Activated T-cell treated with anti-CD3 and anti-CD28 coated beads for 24 hours (primary cell): ENCODE measurements around the gene F2R.
"Not testable (repeated sequence)": the region's sequence is repeated elsewhere in the genome, so short reads cannot be mapped to it uniquely, and the experiment has no call there.

Experiments used
- DNase-seq: peaks from one replicate; pipeline ENCODE4 v3.0.0-alpha.2; 2020; ENCODE audit warnings: low read depth

The F2R gene

DNA sequence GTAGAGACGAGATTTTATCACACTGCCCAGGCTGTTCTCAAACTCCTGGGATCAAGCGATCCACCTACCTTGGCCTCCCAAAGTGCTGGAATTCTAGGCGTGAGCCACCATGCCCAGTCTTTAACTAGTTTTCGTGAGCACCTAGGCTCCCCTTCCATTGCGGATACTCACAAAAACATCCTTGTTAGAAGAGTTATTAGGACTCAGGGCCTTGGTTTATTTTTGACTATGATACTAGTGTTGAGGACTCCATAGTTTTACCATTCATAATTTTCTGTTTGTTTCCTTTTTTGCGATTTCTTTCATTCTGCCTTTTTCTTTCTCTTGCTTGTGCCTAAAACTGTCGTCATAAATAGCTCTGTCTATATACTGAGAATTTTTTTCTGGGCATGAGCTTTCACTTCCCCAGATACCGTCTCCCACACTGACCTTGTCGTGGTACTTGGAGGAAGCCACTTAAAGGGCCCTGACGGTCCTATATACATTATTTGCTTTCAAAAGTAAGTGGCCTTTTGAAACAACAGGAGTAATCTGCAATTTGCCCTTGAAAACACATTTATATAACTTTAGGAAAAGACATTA, 5.2 kb downstream of the F2R start:
- no peak for DNase-seq

DNA sequence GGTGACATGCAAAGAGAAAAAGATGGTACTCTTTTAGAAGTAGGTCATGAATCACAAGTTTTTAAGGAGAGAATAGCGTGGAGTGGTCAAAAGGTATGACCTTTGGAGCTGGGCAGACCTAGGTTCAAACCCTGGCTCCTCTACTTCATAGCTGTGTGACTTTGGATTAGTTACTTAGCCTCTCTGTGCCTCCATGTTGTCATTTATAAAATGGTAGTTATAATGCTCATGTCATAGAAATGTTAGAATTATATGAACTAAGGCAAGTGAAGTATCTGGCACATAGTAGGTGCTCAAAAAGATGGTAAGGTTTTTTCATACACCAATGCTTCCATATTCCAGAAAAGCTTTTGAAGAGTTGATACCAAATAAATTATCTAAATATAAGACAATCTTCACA, 7.3 kb downstream of the F2R start:
- no peak for DNase-seq

- no peak for DNase-seq
Observed at GRCh38 chr5:76723906-76724305, 8.0 kb downstream of the F2R start.

DNA sequence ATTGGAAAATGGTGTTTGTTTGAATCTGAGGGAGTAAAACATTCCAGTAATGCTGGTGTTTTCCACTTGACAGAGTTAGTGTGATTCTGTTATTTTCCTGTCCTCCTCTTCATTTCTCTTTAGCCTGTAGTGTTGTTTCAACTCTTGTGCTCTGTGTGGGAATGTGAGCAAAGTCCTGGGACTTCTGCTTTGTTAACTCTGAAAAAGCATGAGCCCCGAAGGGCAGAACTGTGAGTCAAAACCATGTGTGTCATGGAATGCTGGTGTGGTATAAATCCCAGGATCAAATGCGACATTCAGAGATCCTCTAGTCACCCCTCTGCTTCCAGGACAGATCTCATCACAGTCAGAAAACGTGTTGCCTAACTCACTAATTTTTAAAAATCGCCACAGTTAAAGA, 8.9 kb downstream of the F2R start:
- no peak for DNase-seq

DNA sequence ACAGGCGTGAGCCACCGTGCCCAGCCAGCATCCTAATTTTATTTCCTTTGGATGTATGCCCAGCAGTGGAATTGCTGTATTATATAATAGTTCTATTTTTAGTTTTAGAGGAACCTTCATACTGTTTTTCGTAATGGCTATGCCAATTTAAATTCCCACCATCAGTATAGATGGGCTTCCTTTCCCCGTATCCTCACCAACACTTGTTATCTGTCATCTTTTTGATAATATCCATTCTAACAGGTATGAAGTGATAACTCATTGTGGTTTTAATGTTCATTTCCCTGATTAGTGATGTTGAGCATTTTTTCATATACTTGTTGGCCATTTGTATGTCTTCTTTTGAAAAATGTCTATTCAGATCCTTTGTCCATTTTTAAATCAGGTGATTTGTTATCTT, 13.0 kb downstream of the F2R start:
- DNase-seq = no peak

- no peak for DNase-seq
Observed at GRCh38 chr5:76729373-76730290, 13.7 kb downstream of the F2R start.

- no peak for DNase-seq
Observed at GRCh38 chr5:76732405-76733048, 16.6 kb downstream of the F2R start.

DNA sequence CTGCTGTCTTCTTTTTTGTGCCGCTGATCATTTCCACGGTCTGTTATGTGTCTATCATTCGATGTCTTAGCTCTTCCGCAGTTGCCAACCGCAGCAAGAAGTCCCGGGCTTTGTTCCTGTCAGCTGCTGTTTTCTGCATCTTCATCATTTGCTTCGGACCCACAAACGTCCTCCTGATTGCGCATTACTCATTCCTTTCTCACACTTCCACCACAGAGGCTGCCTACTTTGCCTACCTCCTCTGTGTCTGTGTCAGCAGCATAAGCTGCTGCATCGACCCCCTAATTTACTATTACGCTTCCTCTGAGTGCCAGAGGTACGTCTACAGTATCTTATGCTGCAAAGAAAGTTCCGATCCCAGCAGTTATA, 17.1 kb downstream of the F2R start:
- no peak for DNase-seq

DNA sequence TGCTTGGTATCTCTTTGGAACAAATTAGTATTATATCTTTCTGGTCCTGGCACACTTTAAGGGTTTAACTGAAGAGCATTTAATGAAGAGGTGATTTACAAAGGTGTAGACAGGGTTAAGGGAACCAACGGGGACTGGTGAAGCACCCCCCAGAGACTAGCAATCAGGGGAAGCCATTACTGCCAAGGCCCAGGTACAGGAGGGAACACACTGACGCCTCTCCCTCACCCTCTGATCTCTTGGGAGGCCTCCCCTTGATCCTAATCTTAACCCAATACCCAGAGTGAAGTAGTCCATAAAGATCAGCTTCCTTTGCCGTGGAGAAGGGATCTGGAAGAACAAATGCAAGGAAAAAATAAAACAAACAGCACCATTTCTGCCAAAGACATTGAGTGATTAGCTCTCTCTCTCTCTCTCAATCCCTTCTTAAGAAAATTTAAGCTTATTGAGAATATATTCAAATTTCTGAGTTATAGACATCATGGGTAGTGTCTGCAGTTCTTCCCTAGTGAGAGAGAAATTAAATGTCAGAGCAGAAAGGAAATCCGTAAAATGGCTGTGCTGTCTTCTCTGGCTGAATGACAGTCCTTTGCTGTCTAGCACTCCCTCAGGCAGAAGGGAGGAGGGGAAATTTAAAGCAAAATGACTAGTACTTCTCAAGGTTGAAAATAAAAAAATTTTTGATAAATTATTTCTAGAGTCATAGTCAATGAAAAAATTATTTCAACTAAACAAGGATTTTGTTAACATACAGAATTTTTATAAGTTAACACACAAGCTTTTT, 20.0 kb downstream of the F2R start:
- DNase-seq = no peak

- DNase-seq = no peak
Observed at GRCh38 chr5:76736679-76737556, 21.0 kb downstream of the F2R start.

DNA sequence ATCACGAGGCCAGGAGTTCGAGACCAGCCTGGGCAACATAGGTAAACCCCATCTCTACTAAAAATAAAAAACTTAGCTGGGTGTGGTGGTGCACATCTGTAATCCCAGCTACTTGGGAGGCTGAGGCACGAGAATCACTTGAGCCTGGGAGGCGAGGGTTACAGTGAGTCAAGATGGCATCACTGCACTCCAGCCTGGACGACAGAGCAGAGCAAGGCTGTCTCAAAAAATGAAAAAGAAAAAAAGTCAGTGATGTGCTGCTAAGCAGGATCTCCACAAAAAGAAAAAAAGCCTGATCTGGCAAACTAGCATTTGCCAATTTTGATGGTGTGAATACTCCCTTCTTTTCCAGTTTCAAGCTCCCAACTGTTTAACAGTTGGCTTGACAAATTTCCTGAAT, 21.9 kb downstream of the F2R start:
- no peak for DNase-seq

- not testable (repeated sequence) for DNase-seq
Observed at GRCh38 chr5:76741506-76741905, 25.6 kb downstream of the F2R start.

DNA sequence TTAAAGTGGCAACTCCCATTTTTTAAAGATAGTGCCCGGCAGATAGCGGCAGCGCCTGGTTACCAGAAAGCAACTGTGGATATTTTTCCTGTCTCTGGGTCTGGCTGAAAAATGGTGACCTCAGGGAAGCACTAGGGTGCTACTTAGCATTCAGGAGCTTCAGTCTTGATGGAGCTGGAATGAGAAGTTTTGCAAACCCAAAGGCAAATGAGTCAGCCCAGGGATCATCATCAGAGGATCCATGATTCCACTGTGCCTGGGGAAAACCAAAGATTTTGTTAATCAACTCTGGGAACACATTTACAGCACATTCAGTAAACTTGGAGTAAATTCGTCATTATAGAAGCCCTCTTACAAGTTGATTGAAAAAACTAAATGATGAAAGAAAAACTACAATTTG, 26.7 kb downstream of the F2R start:
- no peak for DNase-seq

DNA sequence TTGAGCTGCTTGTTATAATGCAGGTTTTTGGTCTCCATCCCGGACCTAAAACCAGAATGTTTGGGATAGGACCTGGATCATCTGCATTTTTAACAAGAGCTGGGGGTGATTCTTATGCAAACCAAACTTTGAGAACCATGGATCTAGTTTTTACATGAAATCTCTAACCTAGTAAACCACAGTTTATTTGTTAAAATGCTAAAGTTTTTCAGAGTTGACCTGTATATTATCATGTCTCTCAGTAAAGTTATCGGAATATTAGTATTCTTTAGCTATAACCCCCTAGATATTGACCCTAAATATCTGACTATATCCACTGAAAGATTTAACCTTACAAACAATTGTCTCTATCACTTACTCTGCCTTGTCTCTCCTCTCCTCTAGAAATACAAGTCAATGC, 28.7 kb downstream of the F2R start:
- DNase-seq = no peak

DNA sequence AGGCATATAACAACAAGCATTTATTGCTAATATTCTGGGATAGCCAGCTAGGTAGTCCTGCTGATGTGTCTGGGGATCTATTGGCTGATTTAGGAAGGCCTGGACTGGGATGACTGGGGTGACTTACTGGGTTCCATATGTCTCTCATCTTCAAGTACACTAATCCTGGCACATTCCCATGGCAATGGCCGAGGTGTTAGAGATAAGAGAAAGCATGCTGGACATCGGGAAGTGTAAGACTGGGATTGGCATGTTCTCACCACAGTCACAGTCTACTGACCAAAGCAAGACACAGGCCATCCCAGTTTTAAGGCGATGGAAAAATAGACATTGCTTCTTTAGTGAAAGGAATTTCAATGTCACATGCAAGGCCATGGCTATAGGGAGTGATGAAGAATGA, 29.7 kb downstream of the F2R start:
- no peak for DNase-seq

DNA sequence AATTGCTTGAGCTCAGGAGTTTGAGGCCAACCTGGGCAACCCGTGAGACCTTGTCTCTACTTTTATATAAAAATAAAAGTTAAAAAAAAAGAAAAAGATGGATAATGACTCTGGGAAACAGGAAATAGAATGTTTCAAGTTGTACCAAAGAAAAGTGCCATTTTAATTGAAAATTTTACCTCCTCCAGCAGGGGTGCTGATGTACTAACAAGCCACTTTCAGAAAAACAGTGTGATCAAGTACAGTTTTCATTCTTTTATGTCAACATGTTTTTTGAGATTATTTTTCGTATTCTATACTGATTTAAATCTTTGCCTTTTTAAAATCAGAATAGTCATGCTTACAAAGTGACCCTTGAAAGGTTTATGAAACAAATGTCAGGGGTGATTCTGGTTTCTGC, 30.8 kb downstream of the F2R start:
- DNase-seq = no peak

DNA sequence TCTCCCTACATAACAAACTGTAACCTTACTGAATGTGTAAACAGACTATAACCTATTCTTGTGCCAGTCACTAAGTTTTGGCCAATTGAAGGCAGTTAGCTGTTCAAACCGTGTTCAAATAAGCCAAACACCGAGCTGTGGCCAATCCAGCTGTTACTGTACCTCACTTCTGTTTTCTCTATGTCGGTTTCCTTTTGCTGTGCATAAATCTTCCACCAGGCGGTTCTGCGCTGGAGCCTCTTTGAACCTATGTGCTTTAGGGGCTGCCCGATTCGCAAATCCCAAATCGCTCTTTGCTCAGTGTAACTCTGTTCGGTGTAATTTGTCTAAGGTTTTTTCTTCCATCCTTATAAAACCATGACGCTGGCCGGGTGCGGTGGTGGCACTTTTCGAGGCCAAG, 31.8 kb downstream of the F2R start:
- no peak for DNase-seq

DNA sequence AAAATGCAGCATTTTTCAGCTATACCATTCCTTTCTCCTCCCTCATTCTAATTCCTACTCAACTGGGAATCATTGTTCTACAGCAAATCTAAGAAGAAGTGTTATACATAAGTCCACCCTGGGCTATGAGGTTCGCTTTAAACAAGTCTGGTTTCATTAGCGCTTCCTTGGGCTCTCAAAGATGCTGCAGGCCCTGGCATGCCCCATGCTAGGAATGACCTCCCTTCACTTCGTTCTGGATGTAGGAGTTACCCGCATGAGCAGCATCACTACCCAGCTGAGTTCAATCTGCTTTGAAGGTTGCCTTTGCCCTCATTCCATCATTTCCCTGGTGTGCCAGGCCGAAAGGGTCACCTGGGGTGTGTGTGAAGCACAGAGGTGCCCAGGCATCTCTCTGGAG, 35.4 kb downstream of the F2R start:
- DNase-seq = no peak

- no peak for DNase-seq
Observed at GRCh38 chr5:76754668-76755078, 38.7 kb downstream of the F2R start.

DNA sequence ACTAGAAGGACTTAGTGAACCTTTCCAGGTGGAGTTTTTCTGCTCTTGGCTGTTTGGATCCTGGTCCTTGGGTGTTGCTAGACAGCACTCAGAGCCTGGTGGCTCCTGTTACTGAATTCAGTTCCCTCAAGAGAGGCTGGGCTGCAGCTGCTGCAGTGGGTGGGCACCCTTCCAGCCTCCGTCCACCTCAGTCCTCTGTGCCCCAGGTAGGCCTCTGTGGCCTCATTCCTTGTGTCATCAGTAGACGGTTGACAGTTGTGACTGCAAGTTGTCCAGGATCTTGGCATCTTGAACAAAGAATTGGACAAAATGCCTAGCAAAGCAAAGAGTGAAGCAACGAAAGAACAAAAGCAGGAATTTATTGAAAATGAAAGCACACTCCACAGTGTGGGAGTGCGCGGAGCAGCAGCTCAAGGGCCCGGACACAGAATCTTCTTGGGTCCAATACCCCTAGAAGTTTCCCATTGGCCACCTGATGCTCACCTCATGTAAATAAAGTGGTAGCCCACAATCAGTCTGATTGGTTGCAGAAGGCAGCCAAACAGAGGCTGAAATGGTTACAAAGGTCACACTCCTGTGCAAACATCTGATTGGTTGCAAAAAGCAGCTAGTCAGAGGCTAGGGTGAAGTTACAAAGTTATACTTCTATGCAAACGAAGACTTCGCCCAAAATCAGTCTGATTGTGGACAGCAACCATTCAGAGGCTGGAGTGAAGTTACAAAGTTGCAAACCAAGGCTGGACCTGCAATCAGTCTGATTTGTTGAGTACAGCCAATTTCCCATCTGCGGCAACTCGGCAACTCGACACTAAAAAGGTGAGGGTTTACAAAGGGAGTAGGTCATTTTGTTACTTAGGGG, 40.1 kb downstream of the F2R start:
- DNase-seq = no peak

- DNase-seq = no peak
Observed at GRCh38 chr5:76757049-76757448, 41.1 kb downstream of the F2R start.
